IMR-90 (cell line): ENCODE measurements around the gene ZNF575.

ENCODE experiments used
- BHLHE40 ChIP-seq: fragments of 150-350 bp; IDR thresholded peaks from 2 replicates; pipeline ENCODE4 v1.6.1; 2016; ENCODE audit warnings: mild to moderate bottlenecking, low read depth, low read length
- CEBPB ChIP-seq: IDR thresholded peaks from 2 replicates; pipeline ENCODE4 v1.6.1; 2012; ENCODE audit warnings: low read depth, low read length, improper control_type of control experiment
- CTCF ChIP-seq: conservative IDR thresholded peaks from 2 replicates; pipeline ENCODE4 v1.5.1; 2012; ENCODE audit warnings: mild to moderate bottlenecking, low read depth, low read length, improper control_type of control experiment
- ELK1 ChIP-seq: fragments of 150-350 bp; IDR thresholded peaks from 2 replicates; pipeline ENCODE4 v1.6.1; 2016; ENCODE audit warnings: low read depth, mild to moderate bottlenecking, low read length, moderate library complexity, borderline replicate concordance
- FOS ChIP-seq: fragments of 150-350 bp; IDR thresholded peaks from 2 replicates; pipeline ENCODE4 v1.6.1; 2016; ENCODE audit warnings: low read depth, low read length
- MAFK ChIP-seq: IDR thresholded peaks from 2 replicates; pipeline ENCODE4 v1.6.1; 2012; ENCODE audit warnings: low read depth, low read length, improper control_type of control experiment
- MXI1 ChIP-seq: IDR thresholded peaks from 2 replicates; pipeline ENCODE4 v1.6.1; 2012; ENCODE audit warnings: low read depth, mild to moderate bottlenecking, low read length, moderate library complexity, borderline replicate concordance
- POLR2A ChIP-seq: IDR thresholded peaks from 2 replicates; pipeline ENCODE4 v1.6.1; 2012; ENCODE audit warnings: mild to moderate bottlenecking, low read depth, low read length
- RAD21 ChIP-seq: IDR thresholded peaks from 2 replicates; pipeline ENCODE4 v1.6.1; 2012; ENCODE audit warnings: low read length, improper control_type of control experiment
- RCOR1 ChIP-seq: IDR thresholded peaks from 2 replicates; pipeline ENCODE4 v1.6.1; 2012; ENCODE audit warnings: mild to moderate bottlenecking, low read length, improper control_type of control experiment; ENCODE audit not compliant: insufficient replicate concordance
- SMC3 ChIP-seq: fragments of 150-350 bp; IDR thresholded peaks from 2 replicates; pipeline ENCODE4 v1.6.1; 2016; ENCODE audit warnings: low read depth, mild to moderate bottlenecking, antibody characterized with exemption, low read length, moderate library complexity
- USF2 ChIP-seq: fragments of 150-350 bp; IDR thresholded peaks from 2 replicates; pipeline ENCODE4 v1.6.1; 2017; ENCODE audit warnings: mild to moderate bottlenecking, antibody characterized with exemption, low read length, low read depth

DNA sequence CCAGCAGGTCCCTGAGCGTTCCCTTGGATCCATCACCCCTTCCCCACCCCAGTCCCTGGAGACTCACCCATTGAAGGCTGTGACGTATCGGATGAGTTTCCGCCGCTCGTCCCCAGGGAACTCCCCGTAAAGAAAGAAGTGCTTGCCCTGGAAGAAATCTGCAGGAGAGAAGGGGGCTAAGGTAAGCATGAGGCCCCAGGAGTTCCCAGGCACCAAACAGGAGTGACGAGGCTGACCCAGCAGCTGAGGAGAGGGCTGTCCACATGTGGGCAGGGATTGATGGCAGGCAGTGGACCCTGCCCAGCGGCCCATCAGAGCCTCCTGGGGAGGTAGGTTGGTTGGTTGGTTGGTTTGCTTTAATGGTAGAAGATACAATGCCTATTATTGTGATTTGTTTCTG is 11.1 kb downstream of the ZNF575 start:
- TF ChIP-seq CTCF (no peak), BHLHE40 (no peak), RCOR1 (no peak), ELK1 (no peak), MAFK (no peak), CEBPB (no peak), POLR2A (no peak), MXI1 (no peak), RAD21 (no peak), FOS (no peak), USF2 (no peak), SMC3 (no peak)
